ENCODE results near the gene METTL23. TPM values are rescaled to one million over a fixed set of nuclear protein-coding genes. Genes with fewer than 3 reads are reported as not detected.

The METTL23 gene, protein sequence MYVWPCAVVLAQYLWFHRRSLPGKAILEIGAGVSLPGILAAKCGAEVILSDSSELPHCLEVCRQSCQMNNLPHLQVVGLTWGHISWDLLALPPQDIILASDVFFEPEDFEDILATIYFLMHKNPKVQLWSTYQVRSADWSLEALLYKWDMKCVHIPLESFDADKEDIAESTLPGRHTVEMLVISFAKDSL
- 23.8 and 37.0 TPM in 2 replicates for total RNA-seq

GRCh38 chr17:76726776-76727718 is at the start of gene METTL23:
METTL23 (plus strand) TSS chr17:76726839; CDS start chr17:76729711, 2,872 bp downstream.

GRCh38 chr17:76710863-76711611 is 15.6 kb upstream of the METTL23 start, which contains the start of gene MXRA7:
MXRA7 (minus strand) TSS chr17:76710965; CDS start chr17:76710946, 19 bp downstream.

GRCh38 chr17:76726231-76726775 is 336 bp upstream of the METTL23 start, which contains the start of gene JMJD6:
JMJD6 (minus strand) TSS chr17:76726606; CDS start chr17:76726475, 131 bp downstream.

DNA sequence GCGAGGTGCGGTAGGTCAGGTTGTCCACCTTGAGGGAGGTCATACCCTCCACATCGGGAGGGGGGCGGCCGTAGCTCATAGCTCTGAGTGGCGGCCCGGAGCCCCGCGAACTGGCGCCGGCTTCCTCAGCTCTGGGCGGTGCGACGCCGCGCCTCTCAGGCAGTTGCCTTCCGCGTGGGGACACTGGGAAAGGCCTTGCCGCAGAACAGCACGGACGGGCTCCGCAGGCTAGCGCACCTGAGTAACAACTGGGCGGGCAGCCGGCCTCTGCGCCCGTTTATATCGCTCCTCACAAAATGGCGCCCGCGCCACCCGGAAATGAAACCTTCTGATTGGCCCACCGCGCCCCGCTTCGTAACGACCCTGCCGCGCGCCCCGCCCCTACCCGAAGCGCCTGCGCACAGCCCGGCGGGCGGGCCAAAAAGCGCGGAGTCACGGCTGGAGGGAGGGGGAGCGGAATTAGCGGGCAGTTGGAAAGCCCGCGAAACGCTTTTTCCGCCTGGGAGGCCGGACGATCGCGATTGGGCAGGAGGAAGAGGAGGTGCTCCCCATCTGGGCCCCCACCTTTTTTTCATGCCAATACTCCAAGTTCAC is 10.5 kb downstream of the METTL23 start, which contains the start of gene SRSF2:
Gene SRSF2, minus strand, starts transcription at position 250 of the 594 bp plus-strand sequence. Its CDS starts 171 bp downstream, at position 79.

GRCh38 chr17:76737676-76738467 is 11.2 kb downstream of the METTL23 start, which contains the start of gene MFSD11:
MFSD11 (plus strand) TSS chr17:76738119; CDS start chr17:76738353, 234 bp downstream.

Other genes with a start within 250 kb of the METTL23 start
- gene RHBDF2, start 225.4 kb upstream of the METTL23 start, total RNA-seq: 5.2 and 10.5 TPM in 2 replicates
- 126 and 147 TPM in 2 replicates for gene CYGB, start 189.1 kb upstream of the METTL23 start, total RNA-seq
- gene PRCD, start 186.8 kb upstream of the METTL23 start, total RNA-seq: 5.7 and 6.6 TPM in 2 replicates
- 1.9 TPM in 1 of 2 replicates, not detected in the other for gene ST6GALNAC2, start 141.0 kb upstream of the METTL23 start, total RNA-seq
- gene ST6GALNAC1, start 83.1 kb upstream of the METTL23 start, total RNA-seq: not detected in 2 replicates
- gene MXRA7, start 15.9 kb upstream of the METTL23 start, total RNA-seq: 199 and 212 TPM in 2 replicates
- gene JMJD6, start 233 bp upstream of the METTL23 start, total RNA-seq: 14.2 and 14.9 TPM in 2 replicates
- 135 and 164 TPM in 2 replicates for gene SRSF2, start 10.5 kb downstream of the METTL23 start, total RNA-seq
- 15.0 and 15.1 TPM in 2 replicates for gene MFSD11, start 11.3 kb downstream of the METTL23 start, total RNA-seq
- gene MGAT5B, start 141.6 kb downstream of the METTL23 start, total RNA-seq: 0.12 and 0.15 TPM in 2 replicates

Measured in cardiac ventricle fibroblast (primary cell).